ENCODE results near the gene SLC16A10. TPM values are rescaled to one million over a fixed set of nuclear protein-coding genes. Genes with fewer than 3 reads are reported as not detected.
"Not testable (repeated sequence)": the region's sequence is repeated elsewhere in the genome, so short reads cannot be mapped to it uniquely, and the experiment has no call there.

The SLC16A10 gene
- polyA plus RNA-seq, 3 donors from 2014 or later, result not detected

DNA sequence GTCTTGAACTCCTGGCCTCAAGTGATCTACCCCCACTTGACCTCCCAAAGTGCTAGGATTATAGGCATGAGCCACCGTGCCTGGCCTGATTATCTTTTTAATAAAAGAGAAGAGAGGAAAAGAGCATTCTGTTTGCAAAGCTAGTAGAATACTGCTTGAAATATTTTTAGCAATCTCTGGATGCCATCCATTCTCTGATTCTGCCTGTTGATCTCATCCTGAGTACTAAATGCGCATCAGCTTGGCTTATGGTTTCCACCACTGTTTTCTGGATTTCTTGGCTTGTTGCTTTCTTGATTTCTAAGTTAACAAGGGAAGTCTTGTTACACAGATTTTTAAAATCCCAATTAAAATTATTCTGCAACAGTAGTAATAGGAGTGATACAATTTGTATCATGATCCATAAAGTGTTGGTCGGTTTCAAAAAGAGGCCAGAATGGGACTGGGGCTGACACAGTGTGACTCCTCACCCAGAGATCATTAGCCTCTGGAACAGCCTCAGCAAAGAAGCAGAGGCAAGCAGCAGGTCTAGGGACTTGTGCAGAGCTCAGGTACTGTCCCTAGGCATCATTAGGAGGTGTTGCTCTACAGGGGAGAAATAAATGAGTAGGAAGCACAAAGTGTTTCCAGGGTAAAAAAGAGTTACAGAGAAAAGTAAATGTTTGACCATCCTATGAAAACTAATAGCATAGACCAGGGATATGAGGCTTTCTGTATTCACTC lies 17.8 kb upstream of the SLC16A10 start:
- Mint-ChIP-seq H3K9me3 (no peaks in the 10 kb centered on the region), H3K36me3 (no peaks in the 10 kb centered on the region), H3K4me1 (no peaks in the 10 kb centered on the region), H3K4me3 (no peak overlapping the region), H3K27me3 (ENCODE audit: low read depth in 3 of 3) (peaks cover 0 to 12% (median 3%) of the 10 kb centered on the region in 3 donors), H3K27ac (peak overlapping the region in 1 of 6 donors; percentile 40)
- DNase-seq, result no peak

- Mint-ChIP-seq H3K9me3 (no peaks in the 10 kb centered on the region), H3K4me3 (no peak overlapping the region), H3K36me3 (no peaks in the 10 kb centered on the region), H3K4me1 (no peaks in the 10 kb centered on the region), H3K27me3 (ENCODE audit: low read depth in 3 of 3) (peaks cover 0 to 9% (median 3%) of the 10 kb centered on the region in 3 donors), H3K27ac (no peak overlapping the region)
- no peak for DNase-seq
Observed at GRCh38 chr6:111070105-111071005, 16.9 kb upstream of the SLC16A10 start.

DNA sequence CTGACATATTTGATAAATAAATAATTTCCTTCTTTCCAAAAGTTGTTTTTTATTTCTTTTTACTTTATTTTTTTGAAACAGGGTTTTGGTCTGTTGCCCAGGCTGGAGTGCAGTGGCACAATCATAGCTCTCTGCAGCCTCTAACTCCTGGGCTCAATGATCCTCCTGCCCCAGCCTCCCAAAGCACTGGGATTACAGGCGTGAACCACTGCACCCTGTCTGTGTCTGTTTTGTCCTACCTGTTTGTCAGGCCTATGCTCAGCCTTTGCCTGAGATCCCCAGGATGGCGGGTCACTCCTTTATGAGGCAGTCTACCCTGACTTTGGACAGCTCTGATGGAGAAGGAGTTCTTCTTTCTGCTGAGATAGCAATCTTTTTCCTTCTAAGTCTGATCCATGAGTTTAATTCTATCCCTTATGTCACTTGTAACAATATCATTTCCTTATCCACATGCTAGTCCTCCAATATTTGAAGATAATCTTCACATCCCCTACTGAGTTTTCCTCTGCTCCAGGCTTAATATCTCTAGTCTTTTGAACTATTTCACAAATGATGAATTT lies 14.4 kb upstream of the SLC16A10 start:
- Mint-ChIP-seq H3K9me3 (no peaks in the 10 kb centered on the region), H3K4me1 (no peaks in the 10 kb centered on the region), H3K27ac (no peak overlapping the region), H3K27me3 (ENCODE audit: low read depth in 3 of 3) (peaks cover 1 to 13% (median 3%) of the 10 kb centered on the region in 3 donors), H3K4me3 (no peak overlapping the region), H3K36me3 (no peaks in the 10 kb centered on the region)
- no peak for DNase-seq

GRCh38 chr6:111074311-111074710 lies 13.0 kb upstream of the SLC16A10 start:
- Mint-ChIP-seq H3K9me3 (no peaks in the 10 kb centered on the region), H3K27me3 (ENCODE audit: low read depth in 3 of 3) (peaks cover 1 to 13% (median 3%) of the 10 kb centered on the region in 3 donors), H3K4me1 (no peaks in the 10 kb centered on the region), H3K4me3 (no peak overlapping the region), H3K36me3 (no peaks in the 10 kb centered on the region), H3K27ac (no peak overlapping the region)
- no peak for DNase-seq

DNA sequence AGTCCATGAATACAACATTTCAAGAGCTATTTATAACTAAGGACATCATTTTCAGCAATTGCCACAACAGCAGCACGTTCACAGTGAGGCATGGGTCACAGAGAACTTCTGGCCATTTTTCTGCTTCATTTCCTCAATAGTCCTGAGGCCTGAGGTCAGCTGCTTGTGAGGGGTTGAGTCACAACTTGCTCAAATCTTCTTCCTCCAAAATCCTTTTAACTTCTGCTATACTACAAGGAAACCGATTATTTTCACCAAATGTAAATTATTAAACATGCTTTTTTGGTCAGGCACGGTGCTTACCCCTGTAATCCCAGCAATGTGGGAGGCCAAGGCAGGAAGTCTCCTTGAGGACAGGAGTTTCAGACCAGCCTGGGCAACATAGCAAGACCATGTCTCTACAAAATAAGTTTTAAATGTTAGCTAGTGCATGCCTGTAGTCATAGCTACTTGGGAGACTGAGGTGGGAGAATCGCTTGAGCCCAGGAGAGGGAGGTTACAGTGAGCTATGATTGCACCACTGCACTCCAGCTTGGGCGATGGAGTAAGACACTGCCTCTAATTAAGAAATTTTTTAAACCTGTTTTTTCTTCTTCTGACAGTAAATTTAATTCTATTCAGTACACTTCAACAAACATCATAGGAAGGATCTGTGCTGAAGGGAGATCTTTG lies 11.1 kb upstream of the SLC16A10 start:
- Mint-ChIP-seq H3K4me1 (no peaks in the 10 kb centered on the region), H3K9me3 (no peaks in the 10 kb centered on the region), H3K27me3 (ENCODE audit: low read depth in 3 of 3) (peaks cover 0 to 13% (median 1%) of the 10 kb centered on the region in 3 donors), H3K4me3 (no peak overlapping the region), H3K36me3 (no peaks in the 10 kb centered on the region), H3K27ac (no peak overlapping the region)
- no peak for DNase-seq

GRCh38 chr6:111080698-111081097 lies 6.6 kb upstream of the SLC16A10 start:
- Mint-ChIP-seq H3K4me3 (no peak overlapping the region), H3K27me3 (ENCODE audit: low read depth in 3 of 3) (peaks cover 1 to 9% (median 5%) of the 10 kb centered on the region in 3 donors), H3K9me3 (no peaks in the 10 kb centered on the region), H3K4me1 (no peaks in the 10 kb centered on the region), H3K36me3 (no peaks in the 10 kb centered on the region), H3K27ac (no peak overlapping the region)
- no peak for DNase-seq

- Mint-ChIP-seq H3K27ac (no peak overlapping the region), H3K27me3 (ENCODE audit: low read depth in 3 of 3) (peaks cover 11 to 26% (median 13%) of the 10 kb centered on the region in 3 donors), H3K4me1 (peaks cover 13 to 18% of the 10 kb centered on the region in 2 donors), H3K9me3 (no peaks in the 10 kb centered on the region), H3K36me3 (no peaks in the 10 kb centered on the region), H3K4me3 (peak overlapping the region; percentile 64 to 84 (median 75))
- DNase-seq, result no peak
Observed at GRCh38 chr6:111086685-111087084, 618 bp upstream of the SLC16A10 start.

DNA sequence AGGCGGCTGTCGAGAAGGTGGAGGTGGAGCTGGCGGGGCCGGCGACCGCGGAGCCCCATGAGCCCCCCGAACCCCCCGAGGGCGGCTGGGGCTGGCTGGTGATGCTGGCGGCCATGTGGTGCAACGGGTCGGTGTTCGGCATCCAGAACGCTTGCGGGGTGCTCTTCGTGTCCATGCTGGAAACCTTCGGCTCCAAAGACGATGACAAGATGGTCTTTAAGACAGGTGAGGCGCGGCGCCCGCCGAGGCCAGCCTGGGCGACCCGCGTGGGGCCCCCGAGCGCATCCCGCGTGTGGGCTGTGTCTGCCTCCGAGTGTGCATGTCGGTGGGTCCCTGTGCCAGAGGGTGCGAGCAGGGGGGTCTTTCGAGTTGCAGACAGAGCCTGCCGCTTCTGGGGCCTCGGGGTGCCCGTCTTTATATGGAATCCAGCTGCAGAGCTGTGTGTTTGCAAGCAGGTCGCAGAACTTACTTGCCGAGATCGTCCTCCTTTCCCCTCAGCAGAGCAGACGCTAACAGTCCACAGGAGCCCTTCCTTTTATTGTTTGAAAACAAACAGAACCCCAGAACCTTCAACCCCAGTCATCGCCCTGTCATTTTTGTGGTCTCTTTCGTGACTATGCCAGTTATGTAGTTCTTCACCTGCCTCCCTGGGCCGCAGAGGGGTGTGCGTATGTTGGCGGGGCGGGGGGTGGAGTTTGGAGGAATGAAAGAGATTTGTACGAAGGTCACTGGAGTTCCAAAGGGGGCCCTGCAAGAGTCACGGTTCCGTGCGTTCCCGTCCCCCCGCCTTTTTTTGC lies 766 bp downstream of the SLC16A10 start:
- Mint-ChIP-seq H3K9me3 (no peaks in the 10 kb centered on the region), H3K4me3 (peak overlapping the region; percentile 77 to 86 (median 83))

GRCh38 chr6:111088668-111089003 lies 1.3 kb downstream of the SLC16A10 start:
- no peak for DNase-seq
- H3K9me3 Mint-ChIP-seq, result no peaks in the 10 kb centered on the region
- H3K4me3 Mint-ChIP-seq, result peak overlapping the region; percentile 77 to 86 (median 83)
- no peak overlapping the region for H3K27ac Mint-ChIP-seq
- H3K36me3 Mint-ChIP-seq, result no peaks in the 10 kb centered on the region
- peaks cover 13 to 18% of the 10 kb centered on the region in 2 donors for H3K4me1 Mint-ChIP-seq
- H3K27me3 Mint-ChIP-seq (ENCODE audit: low read depth in 3 of 3), result peaks cover 11 to 30% (median 12%) of the 10 kb centered on the region in 3 donors

More for the DNA sequence above, 766 bp downstream of the SLC16A10 start:
- Mint-ChIP-seq H3K27me3 (ENCODE audit: low read depth in 3 of 3) (peaks cover 11 to 31% (median 14%) of the 10 kb centered on the region in 3 donors), H3K36me3 (no peaks in the 10 kb centered on the region), H3K27ac (no peak overlapping the region), H3K4me1 (peaks cover 13 to 18% of the 10 kb centered on the region in 2 donors)
- no peak for DNase-seq

GRCh38 chr6:111090766-111091165 lies 3.5 kb downstream of the SLC16A10 start:
- no peak overlapping the region for H3K4me3 Mint-ChIP-seq
- H3K4me1 Mint-ChIP-seq, result peaks cover 13 to 18% of the 10 kb centered on the region in 2 donors
- no peak for DNase-seq
- H3K9me3 Mint-ChIP-seq, result no peaks in the 10 kb centered on the region
- H3K27ac Mint-ChIP-seq, result no peak overlapping the region
- no peaks in the 10 kb centered on the region for H3K36me3 Mint-ChIP-seq
- H3K27me3 Mint-ChIP-seq (ENCODE audit: low read depth in 3 of 3), result peaks cover 11 to 28% (median 13%) of the 10 kb centered on the region in 3 donors

DNA sequence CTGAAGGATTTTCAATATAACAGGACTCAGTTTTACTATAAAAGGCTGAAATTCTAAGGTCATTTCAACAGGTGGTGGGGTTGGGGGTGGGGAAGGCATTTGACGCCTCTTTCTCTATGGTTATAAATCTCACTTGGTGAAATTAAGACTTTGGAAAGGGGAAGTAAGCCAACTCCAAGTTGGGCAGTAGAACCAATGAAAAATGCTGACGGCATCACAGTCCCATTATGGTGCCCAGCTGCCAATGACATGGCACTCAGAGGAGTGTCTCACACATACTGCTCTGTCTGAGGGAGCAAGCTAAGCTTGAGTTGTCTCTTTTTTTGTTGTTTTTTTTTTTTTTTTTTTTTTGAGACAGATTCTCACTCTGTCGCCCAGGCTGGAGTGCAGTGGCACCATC lies 4.7 kb downstream of the SLC16A10 start:
- peaks cover 9 to 11% of the 10 kb centered on the region in 2 donors for H3K4me1 Mint-ChIP-seq
- DNase-seq, result no peak
- H3K27ac Mint-ChIP-seq, result no peak overlapping the region
- no peaks in the 10 kb centered on the region for H3K9me3 Mint-ChIP-seq
- H3K36me3 Mint-ChIP-seq, result no peaks in the 10 kb centered on the region
- peaks cover 8 to 21% (median 10%) of the 10 kb centered on the region in 3 donors for H3K27me3 Mint-ChIP-seq (ENCODE audit: low read depth in 3 of 3)
- H3K4me3 Mint-ChIP-seq, result no peak overlapping the region

GRCh38 chr6:111095488-111095887 lies 8.2 kb downstream of the SLC16A10 start:
- not testable (repeated sequence) for H3K4me3 Mint-ChIP-seq, H3K4me1 Mint-ChIP-seq, H3K36me3 Mint-ChIP-seq, DNase-seq, H3K9me3 Mint-ChIP-seq
- Mint-ChIP-seq H3K27me3 (ENCODE audit: low read depth in 3 of 3) (peaks cover 3 to 10% (median 8%) of the 10 kb centered on the region in 3 donors), H3K27ac (peak overlapping the region in 1 of 6 donors; percentile 30)

GRCh38 chr6:111096246-111096645 lies 8.9 kb downstream of the SLC16A10 start:
- H3K4me1 Mint-ChIP-seq, result no peaks in the 10 kb centered on the region
- H3K27me3 Mint-ChIP-seq (ENCODE audit: low read depth in 3 of 3), result peaks cover 0 to 10% (median 8%) of the 10 kb centered on the region in 3 donors
- DNase-seq, result no peak
- no peaks in the 10 kb centered on the region for H3K9me3 Mint-ChIP-seq
- H3K4me3 Mint-ChIP-seq, result no peak overlapping the region
- H3K27ac Mint-ChIP-seq, result no peak overlapping the region
- no peaks in the 10 kb centered on the region for H3K36me3 Mint-ChIP-seq
